ENCODE measurements around the gene CHSY1. TPM values are rescaled to one million over a fixed set of nuclear protein-coding genes. Genes with fewer than 3 reads are reported as not detected.

The CHSY1 gene
- polyA plus RNA-seq, 2 of the 4 experiments (the other 2 are of a cell fraction): 16.0 to 28.1 TPM

Other genes starting within 250 kb of the CHSY1 start
- gene SELENOS, start 25.4 kb upstream of the CHSY1 start, polyA plus RNA-seq (2011; rRNA removed): 128 and 184 TPM in 2 replicates
- 90.2 to 97.9 TPM (median 93.9 TPM) in 3 replicates for gene SELENOS, start 25.4 kb upstream of the CHSY1 start, polyA plus RNA-seq (2017; fragmentation: RNase III; extraction: RNeasy Plus Mini Kit Qiagen cat#74134 plus additional on column Dnase treatment)
- 127 and 177 TPM in 2 replicates for gene SNRPA1, start 43.2 kb upstream of the CHSY1 start, polyA plus RNA-seq (2011; rRNA removed)
- gene SNRPA1, start 43.2 kb upstream of the CHSY1 start, polyA plus RNA-seq (2017; fragmentation: RNase III; extraction: RNeasy Plus Mini Kit Qiagen cat#74134 plus additional on column Dnase treatment): 137 to 142 TPM (median 140 TPM) in 3 replicates
- gene PCSK6, start 237.7 kb upstream of the CHSY1 start, polyA plus RNA-seq (2011; rRNA removed): 15.2 and 20.1 TPM in 2 replicates
- 10.0 to 11.1 TPM (median 10.8 TPM) in 3 replicates for gene PCSK6, start 237.7 kb upstream of the CHSY1 start, polyA plus RNA-seq (2017; fragmentation: RNase III; extraction: RNeasy Plus Mini Kit Qiagen cat#74134 plus additional on column Dnase treatment)

All from A549 (cell line).